ENCODE results near the gene TMEM140.

DNA sequence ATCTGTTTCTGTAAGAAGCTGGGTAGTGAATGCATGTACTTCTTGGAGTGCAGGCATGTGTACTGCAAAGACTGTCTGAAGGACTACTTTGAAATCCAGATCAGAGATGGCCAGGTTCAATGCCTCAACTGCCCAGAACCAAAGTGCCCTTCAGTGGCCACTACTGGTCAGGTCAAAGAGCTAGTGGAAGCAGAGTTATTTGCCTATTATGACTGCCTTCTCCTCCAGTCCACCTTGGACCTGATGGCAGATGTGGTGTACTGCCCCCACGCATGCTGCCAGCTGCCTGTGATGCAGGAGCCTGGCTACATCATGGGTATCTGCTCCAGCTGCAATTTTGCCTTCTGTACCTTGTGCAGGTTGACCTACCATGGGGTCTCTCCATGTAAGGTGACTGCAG lies 18.9 kb upstream of the TMEM140 start:
- no peak for TF ChIP-seq CTCFL (IDR thresholded peaks at IDR 0.05; ENCODE audit: borderline replicate concordance, insufficient read depth, low read depth, low read length, poor library complexity, severe bottlenecking)
- no peak for TF ChIP-seq KLF16 (IDR thresholded peaks at IDR 0.05)

Data from K562 (cell line).